Left renal pelvis (tissue), 4 donors: ENCODE results near the gene SMCO2. TPM values are rescaled to one million over a fixed set of nuclear protein-coding genes. Genes with fewer than 3 reads are reported as not detected.

ENCODE experiments used
- DNase-seq, 4 donors: peaks; one replicate each; pipeline ENCODE4 v3.0.0-alpha.2; 2013; ENCODE audit warnings: low read depth in 4 of 4, low spot score in 3 of 4
- polyA plus RNA-seq, 4 donors: library from polyadenylated mRNA; unstranded; fragments of 120-200 nt; gene quantifications; one replicate each; pipeline ENCODE4 v1.2.1, GENCODE V29; 2013; ENCODE audit not compliant: insufficient read length in 4 of 4

SMCO2 gene
- polyA plus RNA-seq, 4 donors = 0.14 to 0.45 (median 0.37) TPM; not detected in 1

GRCh38 chr12:27497446-27497845 is 50.9 kb downstream of the SMCO2 start:
- DNase-seq = no peak

DNA sequence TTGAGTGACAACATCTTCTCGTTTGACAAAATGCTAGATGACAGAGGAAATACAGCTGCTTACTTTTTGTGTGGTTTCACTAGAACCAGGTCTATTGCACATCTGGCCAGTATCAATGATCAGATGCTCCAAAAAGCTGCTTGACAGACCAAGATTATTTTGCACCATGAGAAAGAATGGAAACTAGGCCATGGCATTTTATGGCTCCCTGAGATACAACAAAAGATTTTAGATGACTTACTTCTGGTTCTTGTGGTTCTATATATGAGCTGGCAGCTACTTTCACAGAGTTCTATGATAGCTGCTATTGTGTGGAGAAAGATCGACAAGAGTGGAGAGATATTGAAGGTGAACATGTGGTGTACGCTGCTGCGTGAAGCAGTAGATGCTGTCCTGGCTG is 51.6 kb downstream of the SMCO2 start:
- no peak for DNase-seq

DNA sequence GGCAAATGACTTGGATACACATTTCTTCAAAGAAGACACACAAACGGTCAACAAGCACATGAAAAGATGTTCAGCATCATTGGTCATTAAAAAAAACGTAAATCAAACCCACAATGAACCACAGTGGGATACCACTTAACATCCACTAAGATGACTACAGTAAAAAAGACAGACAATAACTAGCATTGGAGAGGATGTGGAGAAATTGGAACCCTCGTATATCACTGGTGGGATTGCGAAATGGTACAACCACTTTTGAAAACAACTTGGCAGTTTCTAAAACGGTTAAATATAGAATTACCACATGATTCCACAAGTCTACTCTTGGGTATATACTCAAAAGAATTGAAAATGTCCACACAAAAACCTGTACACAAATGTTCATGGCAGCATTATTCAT is 52.2 kb downstream of the SMCO2 start:
- DNase-seq = no peak

DNA sequence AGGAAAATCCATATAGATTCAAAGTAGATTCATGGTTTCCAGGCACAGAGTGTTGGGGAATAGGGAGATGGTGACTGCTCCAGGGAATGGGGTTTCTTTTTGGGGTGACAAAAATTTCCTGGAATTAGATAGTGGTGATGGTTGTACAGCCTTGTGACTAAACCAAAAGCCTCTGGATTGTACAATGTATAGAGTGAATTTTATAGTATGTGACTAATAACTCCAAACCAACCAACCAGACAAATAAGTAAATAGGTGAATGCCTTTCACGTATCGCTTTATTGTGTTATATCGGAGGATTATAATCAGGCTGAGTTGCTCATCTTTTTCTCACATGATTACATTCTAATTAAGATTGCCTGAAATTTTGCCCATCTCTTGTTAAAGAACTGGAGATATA is 52.8 kb downstream of the SMCO2 start:
- DNase-seq = no peak

GRCh38 chr12:27500546-27500945 is 54.0 kb downstream of the SMCO2 start:
- no peak for DNase-seq

GRCh38 chr12:27502021-27502435 is 55.5 kb downstream of the SMCO2 start:
- DNase-seq = no peak

DNA sequence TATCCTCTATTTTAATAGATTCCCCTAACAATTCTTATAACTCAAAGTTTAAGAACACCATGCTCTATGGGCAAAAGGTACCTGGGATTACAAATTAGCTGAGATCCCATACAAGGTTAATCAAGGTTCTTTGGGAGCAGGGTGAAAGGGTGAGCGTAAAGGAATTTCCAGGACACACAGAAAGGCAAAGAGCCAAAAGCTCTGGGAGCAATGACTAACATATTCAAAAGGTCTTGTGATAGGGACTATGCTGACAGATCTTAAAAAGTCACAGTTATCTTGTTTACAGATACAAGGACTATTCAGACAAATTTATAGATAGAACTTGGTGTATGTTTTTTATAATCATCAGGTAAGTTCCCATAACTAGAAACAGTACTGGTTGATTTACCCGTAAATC is 58.0 kb downstream of the SMCO2 start:
- DNase-seq = no peak

GRCh38 chr12:27505109-27505508 is 58.6 kb downstream of the SMCO2 start:
- DNase-seq = no peak

- DNase-seq = no peak
Observed at GRCh38 chr12:27505761-27506160, 59.2 kb downstream of the SMCO2 start.

DNA sequence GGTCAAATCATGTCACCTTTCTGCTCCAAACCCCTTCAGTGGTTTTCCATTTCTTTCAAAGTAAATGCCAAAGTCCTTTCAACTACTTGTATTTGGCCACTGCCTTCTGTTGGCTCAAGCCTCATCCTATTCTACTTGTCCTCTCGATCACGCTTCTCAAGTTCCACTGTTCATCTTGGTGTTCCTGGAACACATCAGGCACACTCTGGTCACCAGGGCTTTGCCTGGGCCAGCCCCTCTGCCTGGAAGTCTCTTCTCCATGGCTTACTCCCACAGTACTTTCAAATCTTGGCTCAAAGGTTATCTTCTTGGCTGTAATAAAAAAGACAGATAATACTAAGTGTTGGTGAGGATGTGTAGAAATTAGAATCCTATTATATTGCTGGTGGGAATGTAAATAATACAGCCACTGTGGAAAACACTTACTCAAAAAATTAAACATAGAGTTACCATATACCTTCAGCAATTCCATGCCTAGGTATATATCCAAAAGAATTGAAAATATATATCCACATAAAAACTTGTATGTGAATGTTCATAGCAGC is 60.2 kb downstream of the SMCO2 start:
- DNase-seq = no peak

DNA sequence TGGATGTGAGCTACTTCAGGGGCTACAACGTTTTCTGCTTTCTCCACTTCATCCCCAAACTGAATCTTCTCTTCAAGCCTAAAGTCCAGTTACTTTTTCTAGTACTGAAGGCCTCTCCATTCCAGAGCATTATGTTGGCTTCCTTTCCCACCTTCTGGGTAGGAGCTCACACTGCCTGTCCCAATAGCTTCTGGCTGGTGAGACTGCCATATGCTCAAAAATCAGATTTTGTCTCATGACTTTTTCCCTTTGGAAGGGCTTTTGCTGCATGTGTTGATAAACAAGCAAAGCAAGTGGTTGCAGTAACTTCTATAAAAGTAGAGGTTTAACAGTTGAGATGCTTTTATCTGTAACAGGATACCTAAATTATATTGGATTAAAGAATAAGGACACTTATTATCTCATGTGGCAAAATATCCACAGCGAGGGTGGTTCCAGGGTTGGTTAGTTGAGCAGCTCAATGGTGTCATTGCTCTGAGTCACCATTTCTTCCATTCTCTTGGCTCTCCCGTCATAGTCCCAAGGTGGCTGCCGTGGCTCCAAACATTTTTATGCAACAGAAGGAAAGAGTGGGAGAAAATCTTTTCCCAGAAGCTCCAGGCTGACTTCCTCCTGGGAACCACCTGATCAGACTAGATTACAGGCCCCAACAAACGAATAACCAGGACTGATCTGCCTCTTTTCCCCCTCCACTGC is 62.3 kb downstream of the SMCO2 start:
- DNase-seq = no peak

DNA sequence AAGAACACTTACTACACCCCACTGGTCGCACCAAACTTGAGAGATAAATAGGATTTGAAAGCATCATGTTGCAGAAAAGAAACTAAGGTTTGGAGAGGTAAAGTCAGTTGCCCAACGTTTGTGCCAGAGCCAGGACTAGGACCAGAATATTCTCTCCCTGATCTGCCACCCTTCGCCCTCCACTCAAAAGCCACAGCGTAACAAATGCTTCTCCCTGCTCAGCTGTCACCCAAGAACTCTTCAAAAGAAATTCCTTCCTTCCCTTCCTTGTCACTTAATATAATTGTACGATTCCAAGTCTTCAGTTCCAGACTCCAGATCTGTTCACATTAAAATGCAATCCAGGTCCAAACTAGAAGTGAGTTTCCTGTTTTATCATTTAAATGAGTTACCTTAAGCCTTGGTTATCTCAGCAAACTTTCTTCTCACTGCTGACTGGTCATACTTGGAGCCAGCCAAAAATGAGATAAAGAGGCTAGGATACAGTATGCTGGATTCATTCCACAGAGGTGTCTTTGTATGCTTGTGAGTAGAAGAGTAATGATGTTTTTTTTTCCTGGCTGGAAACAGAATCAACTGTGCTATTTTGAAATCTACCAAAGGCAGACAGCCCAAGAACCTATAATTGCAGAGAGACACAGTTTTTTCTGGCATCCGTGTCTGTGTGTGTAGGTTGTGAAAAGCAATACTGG is 64.6 kb downstream of the SMCO2 start:
- no peak for DNase-seq

DNA sequence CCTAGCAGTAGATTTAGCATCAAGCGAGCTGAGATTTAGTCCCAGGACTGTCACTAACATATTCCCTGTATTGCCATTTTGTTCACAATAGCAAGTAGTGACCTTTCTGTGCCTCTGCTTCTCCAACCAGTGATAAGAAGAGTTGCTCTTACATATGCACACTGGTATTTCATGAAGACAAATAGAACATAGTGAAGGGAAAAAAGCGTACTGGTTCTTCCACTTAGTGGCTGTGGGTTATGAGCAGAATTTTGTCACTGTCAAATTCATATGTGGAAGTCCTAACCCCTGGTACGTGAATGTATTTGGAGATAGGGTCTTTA is 65.1 kb downstream of the SMCO2 start:
- no peak for DNase-seq

GRCh38 chr12:27513155-27513824 is 66.8 kb downstream of the SMCO2 start:
- no peak for DNase-seq

GRCh38 chr12:27515671-27516070 is 69.1 kb downstream of the SMCO2 start:
- no peak for DNase-seq

DNA sequence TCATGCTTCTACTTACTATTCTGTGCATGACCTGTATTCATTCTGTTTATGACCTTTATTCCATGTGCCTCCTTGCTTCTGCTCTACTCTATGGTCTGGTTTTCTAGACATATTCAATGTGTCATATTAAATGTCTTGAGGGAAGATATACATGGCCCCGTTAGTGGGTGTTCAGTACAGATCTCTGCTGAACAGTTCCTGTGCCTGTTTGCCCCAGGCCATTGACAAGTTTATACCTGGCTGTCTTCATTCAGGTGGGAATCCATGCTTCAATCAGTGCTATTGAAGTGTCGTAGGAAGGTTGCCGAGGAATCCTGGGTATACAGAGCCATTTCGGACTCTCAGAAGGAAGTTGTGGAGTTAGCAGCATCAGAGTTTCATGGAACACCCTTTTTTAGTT is 70.1 kb downstream of the SMCO2 start:
- no peak for DNase-seq

DNA sequence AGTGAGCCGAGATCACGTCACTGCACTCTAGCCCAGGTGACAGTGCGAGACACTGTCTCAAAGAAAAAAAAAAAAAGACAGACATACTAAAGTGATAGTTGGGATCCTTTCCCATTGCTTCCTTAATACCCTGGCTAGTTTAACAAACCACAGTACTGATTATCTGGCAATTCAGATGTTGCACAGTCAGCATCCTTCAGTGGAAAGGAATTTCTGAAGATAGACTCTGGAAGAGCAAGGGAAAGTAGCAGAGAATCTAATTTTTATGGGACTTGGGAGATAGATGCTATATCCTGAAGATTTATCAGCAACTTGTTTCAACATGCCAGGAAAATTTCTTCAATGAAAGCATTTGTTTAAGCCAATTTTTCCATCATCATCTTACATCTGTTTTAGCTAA is 71.0 kb downstream of the SMCO2 start:
- DNase-seq = no peak

DNA sequence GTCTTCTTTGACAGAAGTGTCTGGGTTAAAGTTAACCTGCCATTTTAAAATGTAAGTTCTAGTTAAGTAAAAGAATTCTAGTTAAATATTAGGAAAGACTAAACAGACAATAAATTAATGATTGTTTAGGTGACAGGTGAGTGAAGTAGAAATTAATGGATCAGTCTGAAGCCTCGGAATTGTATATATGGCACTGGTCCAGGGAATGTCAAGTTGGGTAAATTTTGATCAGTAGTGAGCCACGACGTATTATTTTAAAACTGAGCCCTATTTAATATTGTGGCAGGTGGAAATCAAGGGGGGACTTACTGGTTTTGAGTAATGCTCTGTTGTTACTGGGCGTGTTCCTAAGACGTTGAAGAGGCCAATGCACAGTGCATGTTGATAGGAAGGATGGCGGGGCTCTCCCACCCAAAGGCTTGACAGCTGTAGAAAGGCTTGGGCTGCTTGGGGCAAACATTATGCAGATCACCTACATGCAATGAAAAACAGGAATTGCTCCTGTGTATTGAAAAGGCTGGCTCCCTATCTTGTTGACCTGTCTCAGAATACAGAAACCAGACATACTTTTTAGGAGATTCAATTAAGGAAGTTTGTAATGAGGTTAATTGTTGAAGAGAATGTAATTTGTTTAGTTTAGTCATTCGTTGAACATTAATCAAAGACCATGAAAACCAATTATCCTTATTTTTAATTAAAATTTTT is 71.6 kb downstream of the SMCO2 start:
- no peak for DNase-seq

- no peak for DNase-seq
Observed at GRCh38 chr12:27521066-27521465, 74.5 kb downstream of the SMCO2 start.

GRCh38 chr12:27521981-27522380 is 75.4 kb downstream of the SMCO2 start:
- DNase-seq = no peak

GRCh38 chr12:27523305-27523641 is 76.7 kb downstream of the SMCO2 start:
- peak in 1 of 4 donors; percentile 44 for DNase-seq
